H9 (cell line): Measurements from ENCODE around the gene NPIPB4. TPM values are rescaled to one million over a fixed set of nuclear protein-coding genes. Genes with fewer than 3 reads are reported as not detected.
"Not testable (repeated sequence)": the region's sequence is repeated elsewhere in the genome, so short reads cannot be mapped to it uniquely, and the experiment has no call there.

Source experiments
- DNase-seq: peaks from one replicate; pipeline ENCODE4 v3.0.0-alpha.2; 2017
- H2AFZ ChIP-seq: one replicate; pipeline ENCODE4 v1.6.1; 2013; ENCODE audit warnings: mild to moderate bottlenecking, low read length, control low read depth, moderate library complexity
- H2AK5ac ChIP-seq: 2 replicates; pipeline ENCODE4 v1.6.1; 2013; ENCODE audit warnings: low read length, control low read depth, mixed read lengths; ENCODE audit not compliant: insufficient read length
- H2BK120ac ChIP-seq: one replicate; pipeline ENCODE4 v1.6.1; 2013; ENCODE audit warnings: low read depth, mild to moderate bottlenecking, low read length, control low read depth, inconsistent platforms; ENCODE audit not compliant: poor library complexity, severe bottlenecking
- H2BK12ac ChIP-seq: 2 replicates; pipeline ENCODE4 v1.6.1; 2013; ENCODE audit warnings: low read length, control low read depth, mixed read lengths, low read depth; ENCODE audit not compliant: insufficient read length
- H2BK15ac ChIP-seq: 2 replicates; pipeline ENCODE4 v1.6.1; 2013; ENCODE audit warnings: low read depth, low read length, control low read depth
- H2BK20ac ChIP-seq: one replicate; pipeline ENCODE4 v1.6.1; 2013; ENCODE audit warnings: low read depth, mild to moderate bottlenecking, low read length, control low read depth, inconsistent platforms; ENCODE audit not compliant: poor library complexity, severe bottlenecking
- H2BK5ac ChIP-seq: 2 replicates; pipeline ENCODE4 v1.6.1; 2013; ENCODE audit warnings: low read length, control low read depth, mixed read lengths; ENCODE audit not compliant: insufficient read length
- H3K14ac ChIP-seq: 2 replicates; pipeline ENCODE4 v1.6.1; 2013; ENCODE audit warnings: low read length, control low read depth; ENCODE audit not compliant: insufficient read depth
- H3K18ac ChIP-seq: 2 replicates; pipeline ENCODE4 v1.6.1; 2013; ENCODE audit warnings: low read depth, mild to moderate bottlenecking, mixed read lengths, low read length, control low read depth; ENCODE audit not compliant: insufficient read length
- H3K23ac ChIP-seq: 2 replicates; pipeline ENCODE4 v1.6.1; 2013; ENCODE audit warnings: low read length, control low read depth, mixed read lengths, low read depth; ENCODE audit not compliant: insufficient read length
- H3K23me2 ChIP-seq: 2 replicates; pipeline ENCODE4 v1.6.1; 2013; ENCODE audit warnings: low read depth, mild to moderate bottlenecking, mixed read lengths, low read length, control low read depth; ENCODE audit not compliant: insufficient read length, poor library complexity, severe bottlenecking
- H3K27ac ChIP-seq: 2 replicates; pipeline ENCODE4 v1.5.1; 2013; ENCODE audit warnings: low read length, control low read depth, mixed read lengths, low read depth; ENCODE audit not compliant: insufficient read length
- H3K27me3 ChIP-seq: 2 replicates; pipeline ENCODE4 v1.6.1; 2013; ENCODE audit warnings: low read length, control low read depth, inconsistent platforms; ENCODE audit not compliant: insufficient read depth
- H3K4ac ChIP-seq: 2 replicates; pipeline ENCODE4 v1.6.1; 2013; ENCODE audit warnings: low read depth, mild to moderate bottlenecking, control low read depth, inconsistent platforms, low read length, moderate library complexity
- H3K4me1 ChIP-seq: 2 replicates; pipeline ENCODE4 v1.6.1; 2013; ENCODE audit warnings: low read length, control low read depth, inconsistent platforms; ENCODE audit not compliant: insufficient read depth
- H3K4me2 ChIP-seq: 2 replicates; pipeline ENCODE4 v1.6.1; 2013; ENCODE audit warnings: low read length, control low read depth, mixed read lengths; ENCODE audit not compliant: insufficient read length, insufficient read depth
- H3K56ac ChIP-seq: 2 replicates; pipeline ENCODE4 v1.6.1; 2013; ENCODE audit warnings: low read depth, mild to moderate bottlenecking, mixed read lengths, low read length, control low read depth; ENCODE audit not compliant: insufficient read length
- H3K79me1 ChIP-seq: 2 replicates; pipeline ENCODE4 v1.6.1; 2013; ENCODE audit warnings: low read depth, mild to moderate bottlenecking, moderate library complexity, low read length, control low read depth, inconsistent platforms; ENCODE audit not compliant: insufficient read depth, poor library complexity, severe bottlenecking
- H3K79me2 ChIP-seq: 2 replicates; pipeline ENCODE4 v1.6.1; 2013; ENCODE audit warnings: low read length, control low read depth, inconsistent platforms; ENCODE audit not compliant: insufficient read depth
- H3K9ac ChIP-seq: 2 replicates; pipeline ENCODE4 v1.6.1; 2013; ENCODE audit warnings: low read length, control low read depth, mixed read lengths; ENCODE audit not compliant: insufficient read length; ENCODE audit errors: extremely low read depth
- H3K9me3 ChIP-seq: one replicate; pipeline ENCODE4 v1.6.1; 2013; ENCODE audit warnings: low read depth, low read length, inconsistent platforms; ENCODE audit not compliant: control insufficient read depth
- H3T11ph ChIP-seq: one replicate; pipeline ENCODE4 v1.6.1; 2013; ENCODE audit warnings: mild to moderate bottlenecking, low read length, control low read depth, inconsistent platforms
- H4K20me1 ChIP-seq: one replicate; pipeline ENCODE4 v1.6.1; 2013; ENCODE audit not compliant: control insufficient read depth, insufficient read length, insufficient read depth
- H4K5ac ChIP-seq: 2 replicates; pipeline ENCODE4 v1.6.1; 2013; ENCODE audit warnings: low read depth, mild to moderate bottlenecking, mixed read lengths, low read length, control low read depth; ENCODE audit not compliant: insufficient read length
- H4K8ac ChIP-seq: replicated peaks from 2 replicates; pipeline ENCODE4 v1.6.1; 2013; ENCODE audit warnings: low read length, control low read depth, mixed read lengths, low read depth; ENCODE audit not compliant: insufficient read length
- H4K91ac ChIP-seq: 2 replicates; pipeline ENCODE4 v1.6.1; 2013; ENCODE audit warnings: low read depth, mild to moderate bottlenecking, moderate library complexity, mixed read lengths, low read length, control low read depth; ENCODE audit not compliant: insufficient read length
- H3K27ac Mint-ChIP-seq, 3 experiments: 2 replicates in 2 of 3; 3 replicates in 1 of 3; pipeline ENCODE4 v1.8.0; 2020 to 2021; ENCODE audit warnings: mixed read lengths in 3 of 3, mild to moderate bottlenecking in 1 of 3, moderate library complexity in 1 of 3
- H3K27me3 Mint-ChIP-seq: 2 replicates; pipeline ENCODE4 v1.8.0; 2021; ENCODE audit warnings: low read depth, mild to moderate bottlenecking, moderate library complexity, mixed read lengths
- H3K36me3 Mint-ChIP-seq, 3 experiments: 2 replicates in 2 of 3; 3 replicates in 1 of 3; pipeline ENCODE4 v1.8.0; 2020 to 2021; ENCODE audit warnings: low read depth in 3 of 3, mixed read lengths in 3 of 3; ENCODE audit not compliant: insufficient read depth in 1 of 3
- H3K4me1 Mint-ChIP-seq, 2 experiments: 2 replicates each; pipeline ENCODE4 v1.8.0; 2020; ENCODE audit warnings: mixed read lengths in 2 of 2
- H3K4me3 Mint-ChIP-seq, 2 experiments: 2 replicates in 1 of 2; 3 replicates in 1 of 2; pipeline ENCODE4 v1.8.0; 2020 to 2021; ENCODE audit warnings: mild to moderate bottlenecking in 2 of 2, mixed read lengths in 2 of 2, moderate library complexity in 1 of 2
- H3K9me3 Mint-ChIP-seq, 2 experiments: 2 replicates in 1 of 2; 3 replicates in 1 of 2; pipeline ENCODE4 v1.8.0; 2020; ENCODE audit warnings: mild to moderate bottlenecking in 2 of 2, mixed read lengths in 2 of 2, moderate library complexity in 1 of 2
- WGBS: extraction: QIAGEN DNeasy Blood & Tissue Kit; methylation state at CpG from one replicate; pipeline ENCODE4 v1.1.7; 2013; ENCODE audit warnings: missing lambda C conversion rate, low lambda C conversion rate, mixed read lengths; ENCODE audit not compliant: insufficient read length; ENCODE audit errors: extremely low coverage; 5-methylcytosine and 5-hydroxymethylcytosine counted together
- total RNA-seq: library from RNA; stranded (reverse); gene quantifications from 2 replicates; pipeline ENCODE4 v1.2.1, GENCODE V29; 2021

Gene NPIPB4
- total RNA-seq, 1 experiment from 2014 or later = 161 TPM

- H3K23ac ChIP-seq, H3K18ac ChIP-seq, H2BK12ac ChIP-seq, H3K23me2 ChIP-seq, H3K56ac ChIP-seq, H4K91ac ChIP-seq, H3K4me1 Mint-ChIP-seq, DNase-seq, H2BK20ac ChIP-seq, H3K9me3 ChIP-seq, H3K14ac ChIP-seq, H3T11ph ChIP-seq, H2AFZ ChIP-seq, H4K8ac ChIP-seq, H3K27me3 ChIP-seq, H2AK5ac ChIP-seq, H3K9ac ChIP-seq, H2BK5ac ChIP-seq, H2BK15ac ChIP-seq, H2BK120ac ChIP-seq, H3K27me3 Mint-ChIP-seq, H3K36me3 Mint-ChIP-seq, H3K4me3 Mint-ChIP-seq, H3K27ac Mint-ChIP-seq, H4K5ac ChIP-seq, H3K4me2 ChIP-seq, H3K9me3 Mint-ChIP-seq, H3K79me2 ChIP-seq, H3K79me1 ChIP-seq, H4K20me1 ChIP-seq, H3K4me1 ChIP-seq, H3K4ac ChIP-seq, H3K27ac ChIP-seq: not testable (repeated sequence)
- no CpG with 5 or more reads among the region's 5 CpGs for WGBS
These were observed 31.4 kb downstream of the NPIPB4 start for GRCh38 chr16:21826067-21826706.

- not testable (repeated sequence) for H2BK20ac ChIP-seq, H4K5ac ChIP-seq, H3K79me2 ChIP-seq, H2AFZ ChIP-seq, H2BK5ac ChIP-seq, H3K36me3 Mint-ChIP-seq, H2BK12ac ChIP-seq, H3K14ac ChIP-seq, H3K27me3 Mint-ChIP-seq, H3K9me3 ChIP-seq, H3K4me1 ChIP-seq, H3K4me3 Mint-ChIP-seq, H4K8ac ChIP-seq, H3K18ac ChIP-seq, H3K27me3 ChIP-seq, H3T11ph ChIP-seq, H4K20me1 ChIP-seq, H3K4me2 ChIP-seq, H3K23me2 ChIP-seq, H2AK5ac ChIP-seq, DNase-seq, H3K9ac ChIP-seq, H3K27ac Mint-ChIP-seq, H3K56ac ChIP-seq, H3K4me1 Mint-ChIP-seq, H3K9me3 Mint-ChIP-seq, H3K4ac ChIP-seq, H2BK120ac ChIP-seq, H3K79me1 ChIP-seq, H3K23ac ChIP-seq, H2BK15ac ChIP-seq, H3K27ac ChIP-seq, H4K91ac ChIP-seq
- no CpG with 5 or more reads among the region's 4 CpGs for WGBS
These were observed 32.0 kb downstream of the NPIPB4 start for GRCh38 chr16:21825526-21825925.
